Mesenchymal stem cell (in vitro differentiated cells and primary cell): ENCODE data around the gene DNAH12.

ENCODE experiments used
- DNase-seq: peaks from one replicate; pipeline ENCODE4 v3.0.0-alpha.2; 2013
- H2AFZ ChIP-seq: one replicate; pipeline ENCODE4 v1.6.1; 2013; ENCODE audit warnings: low read depth, mild to moderate bottlenecking, control low read depth, inconsistent platforms, low read length, moderate library complexity
- H2AK5ac ChIP-seq: 2 replicates; pipeline ENCODE4 v1.6.1; 2013; ENCODE audit warnings: low read length, moderate library complexity, mild to moderate bottlenecking, inconsistent platforms; ENCODE audit not compliant: severe bottlenecking
- H2BK120ac ChIP-seq: one replicate; pipeline ENCODE4 v1.6.1; 2013; ENCODE audit warnings: low read depth, mild to moderate bottlenecking, inconsistent platforms, low read length, moderate library complexity
- H2BK12ac ChIP-seq, 2 experiments: one replicate each; pipeline ENCODE4 v1.6.1; 2013; ENCODE audit warnings: inconsistent platforms in 2 of 2, low read length in 2 of 2, mild to moderate bottlenecking in 2 of 2, moderate library complexity in 2 of 2, control low read depth in 1 of 2
- H2BK15ac ChIP-seq: one replicate; pipeline ENCODE4 v1.6.1; 2013; ENCODE audit warnings: mild to moderate bottlenecking, low read depth, inconsistent platforms; ENCODE audit not compliant: poor library complexity, severe bottlenecking
- H2BK5ac ChIP-seq: 2 replicates; pipeline ENCODE4 v1.6.1; 2013; ENCODE audit warnings: low read depth, mild to moderate bottlenecking, low read length, control low read depth, inconsistent platforms; ENCODE audit not compliant: poor library complexity, severe bottlenecking
- H3K14ac ChIP-seq, 2 experiments: one replicate each; pipeline ENCODE4 v1.6.1; 2013; ENCODE audit warnings: inconsistent platforms in 2 of 2, low read length in 2 of 2, control low read depth in 1 of 2, mild to moderate bottlenecking in 1 of 2, moderate library complexity in 1 of 2
- H3K18ac ChIP-seq, 2 experiments: one replicate each; pipeline ENCODE4 v1.6.1; 2013; ENCODE audit warnings: inconsistent platforms in 2 of 2, low read length in 2 of 2, control low read depth in 1 of 2, low read depth in 1 of 2, mild to moderate bottlenecking in 1 of 2
- H3K23ac ChIP-seq, 2 experiments: one replicate each; pipeline ENCODE4 v1.6.1; 2013; ENCODE audit warnings: inconsistent platforms in 2 of 2, low read length in 2 of 2, mild to moderate bottlenecking in 2 of 2, moderate library complexity in 2 of 2, control low read depth in 1 of 2
- H3K27ac ChIP-seq: 2 replicates; pipeline ENCODE4 v1.5.1; 2013; ENCODE audit warnings: mild to moderate bottlenecking, moderate library complexity, low read length, control low read depth, inconsistent platforms; ENCODE audit not compliant: poor library complexity, severe bottlenecking
- H3K27me3 ChIP-seq, 2 experiments: 2 replicates each; pipeline versions ENCODE4 v1.6.1 to v1.7.0; 2013; ENCODE audit warnings: low read length in 2 of 2, mild to moderate bottlenecking in 2 of 2, moderate library complexity in 2 of 2, control low read depth in 1 of 2, inconsistent platforms in 1 of 2; ENCODE audit not compliant: control insufficient read depth in 1 of 2, insufficient read depth in 1 of 2
- H3K36me3 ChIP-seq, 2 experiments: 2 replicates each; pipeline versions ENCODE4 v1.6.1 to v1.7.0; 2013; ENCODE audit warnings: low read length in 2 of 2, control low read depth in 1 of 2, inconsistent platforms in 1 of 2, low read depth in 1 of 2, mild to moderate bottlenecking in 1 of 2; ENCODE audit not compliant: insufficient read depth in 2 of 2, control insufficient read depth in 1 of 2
- H3K4ac ChIP-seq, 2 experiments: one replicate each; pipeline ENCODE4 v1.6.1; 2013; ENCODE audit warnings: inconsistent platforms in 2 of 2, low read length in 2 of 2, mild to moderate bottlenecking in 2 of 2, moderate library complexity in 2 of 2, control low read depth in 1 of 2, low read depth in 1 of 2
- H3K4me1 ChIP-seq: 2 replicates; pipeline ENCODE4 v1.6.1; 2013; ENCODE audit warnings: low read depth, low read length, control low read depth; ENCODE audit not compliant: control insufficient read depth, insufficient read depth
- H3K4me2 ChIP-seq: 2 replicates; pipeline ENCODE4 v1.6.1; 2013; ENCODE audit warnings: low read length, mild to moderate bottlenecking, inconsistent platforms; ENCODE audit not compliant: poor library complexity, severe bottlenecking
- H3K4me3 ChIP-seq, 2 experiments: 2 replicates each; pipeline versions ENCODE4 v1.5.1 to v1.7.0; 2013; ENCODE audit warnings: low read length in 2 of 2, mild to moderate bottlenecking in 2 of 2, control low read depth in 1 of 2, low read depth in 1 of 2; ENCODE audit not compliant: insufficient read depth in 1 of 2
- H3K79me1 ChIP-seq: replicated peaks from 2 replicates; pipeline ENCODE4 v1.6.1; 2013; ENCODE audit warnings: mild to moderate bottlenecking, control low read depth, low read length, inconsistent platforms; ENCODE audit not compliant: poor library complexity, severe bottlenecking
- H3K9ac ChIP-seq: 2 replicates; pipeline ENCODE4 v1.7.0; 2013; ENCODE audit warnings: mild to moderate bottlenecking, low read length, moderate library complexity
- H3K9me3 ChIP-seq: 2 replicates; pipeline ENCODE4 v1.7.0; 2013; ENCODE audit warnings: mild to moderate bottlenecking, low read length; ENCODE audit not compliant: control insufficient read depth
- H4K8ac ChIP-seq: one replicate; pipeline ENCODE4 v1.6.1; 2013; ENCODE audit warnings: inconsistent platforms, mild to moderate bottlenecking, low read length, moderate library complexity
- H4K91ac ChIP-seq: one replicate; pipeline ENCODE4 v1.6.1; 2013; ENCODE audit warnings: mild to moderate bottlenecking, low read length, inconsistent platforms
- WGBS: methylation state at CpG from one replicate; pipeline ENCODE4 v1.1.7; 2013; ENCODE audit warnings: mixed read lengths; 5-methylcytosine and 5-hydroxymethylcytosine counted together

The DNAH12 gene

GRCh38 chr3:57281715-57282114 is 262.4 kb downstream of the DNAH12 start:
- Histone ChIP-seq H3K4ac (no peak overlapping the region), H2BK5ac (no peak overlapping the region), H3K36me3 (peaks cover 0 to 6% of the 10 kb centered on the region in 2 experiments), H3K18ac (no peak overlapping the region), H2AFZ (no peak overlapping the region), H4K8ac (no peak overlapping the region), H3K79me1 (no peaks in the 10 kb centered on the region), H3K4me2 (no peak overlapping the region), H2BK15ac (no peak overlapping the region), H3K14ac (no peak overlapping the region), H3K4me3 (no peak overlapping the region), H2AK5ac (no peak overlapping the region), H3K9ac (no peak overlapping the region), H3K23ac (no peak overlapping the region), H2BK120ac (no peak overlapping the region), H4K91ac (no peak overlapping the region), H3K27ac (no peak overlapping the region), H3K9me3 (no peaks in the 10 kb centered on the region), H3K4me1 (no peaks in the 10 kb centered on the region), H3K27me3 (no peaks in the 10 kb centered on the region), H2BK12ac (no peak overlapping the region)
- peak; percentile 21 for DNase-seq
- no CpG with 5 or more reads among the region's 1 CpG for WGBS

- Histone ChIP-seq H3K9ac (no peak overlapping the region), H2BK5ac (no peak overlapping the region), H2AK5ac (no peak overlapping the region), H2AFZ (no peak overlapping the region), H3K23ac (no peak overlapping the region), H4K8ac (no peak overlapping the region), H3K4me2 (no peak overlapping the region), H2BK12ac (no peak overlapping the region), H3K27me3 (no peaks in the 10 kb centered on the region), H3K27ac (no peak overlapping the region), H2BK15ac (no peak overlapping the region), H4K91ac (no peak overlapping the region), H3K79me1 (no peaks in the 10 kb centered on the region), H3K14ac (no peak overlapping the region), H3K36me3 (peaks cover 0 to 18% of the 10 kb centered on the region in 2 experiments), H3K4ac (no peak overlapping the region), H2BK120ac (no peak overlapping the region), H3K4me3 (no peak overlapping the region), H3K9me3 (no peaks in the 10 kb centered on the region), H3K18ac (no peak overlapping the region), H3K4me1 (no peaks in the 10 kb centered on the region)
- DNase-seq: no peak
- WGBS: 93% methylated on average over 5 of the region's 5 CpGs
Measured at GRCh38 chr3:57279685-57280084, 264.5 kb downstream of the DNAH12 start.

- Histone ChIP-seq H3K4me1 (no peaks in the 10 kb centered on the region), H2BK120ac (no peak overlapping the region), H3K4me2 (no peak overlapping the region), H3K18ac (no peak overlapping the region), H2BK5ac (no peak overlapping the region), H3K14ac (no peak overlapping the region), H2AFZ (no peak overlapping the region), H3K9ac (no peak overlapping the region), H4K8ac (no peak overlapping the region), H3K4ac (no peak overlapping the region), H3K9me3 (no peaks in the 10 kb centered on the region), H2BK15ac (no peak overlapping the region), H4K91ac (no peak overlapping the region), H3K79me1 (no peaks in the 10 kb centered on the region), H2AK5ac (no peak overlapping the region), H3K27ac (no peak overlapping the region), H3K36me3 (peaks cover 3 to 31% of the 10 kb centered on the region in 2 experiments), H3K4me3 (no peak overlapping the region), H2BK12ac (no peak overlapping the region), H3K27me3 (no peaks in the 10 kb centered on the region), H3K23ac (no peak overlapping the region)
- 100% methylated on average over 1 of the region's 1 CpG for WGBS
- no peak for DNase-seq
Measured at GRCh38 chr3:57278237-57278636, 265.9 kb downstream of the DNAH12 start.

GRCh38 chr3:57275393-57275792 is 268.8 kb downstream of the DNAH12 start:
- H3K27me3 ChIP-seq: no peaks in the 10 kb centered on the region

More at GRCh38 chr3:57275393-57275792, 268.8 kb downstream of the DNAH12 start:
- Histone ChIP-seq H3K27ac (no peak overlapping the region), H3K9ac (no peak overlapping the region), H3K9me3 (no peaks in the 10 kb centered on the region), H3K4ac (no peak overlapping the region), H2BK12ac (no peak overlapping the region), H2BK120ac (no peak overlapping the region), H3K4me2 (no peak overlapping the region), H2BK5ac (no peak overlapping the region), H3K4me3 (no peak overlapping the region), H2AFZ (no peak overlapping the region), H4K8ac (no peak overlapping the region), H3K79me1 (no peaks in the 10 kb centered on the region), H2BK15ac (no peak overlapping the region), H3K18ac (no peak overlapping the region), H2AK5ac (no peak overlapping the region), H4K91ac (no peak overlapping the region), H3K14ac (no peak overlapping the region), H3K23ac (no peak overlapping the region), H3K36me3 (peaks cover 3 to 57% of the 10 kb centered on the region in 2 experiments), H3K4me1 (no peaks in the 10 kb centered on the region)
- no CpG with 5 or more reads among the region's 2 CpGs for WGBS
- DNase-seq: no peak
